RWPE1 (cell line): ENCODE data around the gene RNF26.

Experiments used
- CTCF ChIA-PET: fragments of 350-600 bp; sonication (Branson Sonifier 250); formaldehyde crosslinking; extraction: SDS; loops from one replicate; lab custom pipeline; 2021; lab: Yijun Ruan, JAX
- POLR2A ChIA-PET: fragments of 400-600 bp; formaldehyde crosslinking; extraction: SDS; loops from one replicate; lab custom pipeline; 2020; ENCODE audit warnings: antibody characterized with exemption; ENCODE audit not compliant: low non-redundant PET; lab: Yijun Ruan, JAX
- DNase-seq: peaks from one replicate; pipeline ENCODE4 v3.0.0; 2012; ENCODE audit warnings: low spot score
- H3K27ac ChIP-seq: fragments of 450-650 bp; 2 replicates; pipeline ENCODE4 v1.5.1; 2017
- TF ChIP-seq, protein P1 (sequence below): fragments of 450-650 bp; conservative IDR thresholded peaks from 2 replicates; pipeline ENCODE4 v1.5.1; 2017; ENCODE audit warnings: low read depth, mild to moderate bottlenecking

RNF26 gene

DNA sequence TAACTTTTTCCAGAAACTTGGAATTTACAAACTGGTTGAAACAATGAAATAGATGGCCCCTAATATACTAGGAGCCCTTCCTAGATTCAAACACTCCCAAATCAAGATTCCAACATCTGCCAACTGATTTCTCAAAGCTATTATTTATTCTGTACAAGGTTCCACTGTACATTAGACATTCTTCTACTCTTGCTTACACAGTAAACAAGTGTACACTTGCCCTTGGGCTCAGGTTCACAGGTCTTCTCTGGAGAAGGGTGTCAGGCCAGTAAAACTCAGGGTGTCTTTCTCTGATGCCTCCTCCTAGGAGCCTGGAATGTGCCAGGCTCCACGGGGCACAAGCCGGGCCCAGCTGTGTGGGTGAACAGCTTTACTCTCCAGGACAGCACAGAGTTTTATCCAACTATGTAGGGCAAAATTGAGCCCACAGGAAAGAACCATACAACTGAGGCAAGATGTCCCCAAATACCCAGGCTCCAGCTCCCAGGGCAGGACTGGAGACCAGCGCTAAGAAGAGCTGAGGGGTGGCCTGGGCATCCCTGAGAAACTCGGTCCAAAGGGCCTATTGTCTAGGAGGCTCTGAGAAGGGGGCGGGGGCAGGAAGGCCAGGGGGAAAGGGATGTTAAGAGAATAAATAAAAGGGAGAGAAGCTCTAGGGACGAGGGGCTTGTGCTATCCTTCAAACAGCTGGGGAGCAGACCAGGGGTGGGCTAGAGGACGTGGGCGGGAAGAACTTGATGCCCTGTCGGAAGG is 20.9 kb downstream of the RNF26 start:
- POLR2A ChIA-PET: no interaction called here
- TF ChIP-seq, protein P1, sequence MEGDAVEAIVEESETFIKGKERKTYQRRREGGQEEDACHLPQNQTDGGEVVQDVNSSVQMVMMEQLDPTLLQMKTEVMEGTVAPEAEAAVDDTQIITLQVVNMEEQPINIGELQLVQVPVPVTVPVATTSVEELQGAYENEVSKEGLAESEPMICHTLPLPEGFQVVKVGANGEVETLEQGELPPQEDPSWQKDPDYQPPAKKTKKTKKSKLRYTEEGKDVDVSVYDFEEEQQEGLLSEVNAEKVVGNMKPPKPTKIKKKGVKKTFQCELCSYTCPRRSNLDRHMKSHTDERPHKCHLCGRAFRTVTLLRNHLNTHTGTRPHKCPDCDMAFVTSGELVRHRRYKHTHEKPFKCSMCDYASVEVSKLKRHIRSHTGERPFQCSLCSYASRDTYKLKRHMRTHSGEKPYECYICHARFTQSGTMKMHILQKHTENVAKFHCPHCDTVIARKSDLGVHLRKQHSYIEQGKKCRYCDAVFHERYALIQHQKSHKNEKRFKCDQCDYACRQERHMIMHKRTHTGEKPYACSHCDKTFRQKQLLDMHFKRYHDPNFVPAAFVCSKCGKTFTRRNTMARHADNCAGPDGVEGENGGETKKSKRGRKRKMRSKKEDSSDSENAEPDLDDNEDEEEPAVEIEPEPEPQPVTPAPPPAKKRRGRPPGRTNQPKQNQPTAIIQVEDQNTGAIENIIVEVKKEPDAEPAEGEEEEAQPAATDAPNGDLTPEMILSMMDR: no peak
- H3K27ac ChIP-seq: peak overlapping the region; percentile 75
- CTCF ChIA-PET: interaction anchor here (0.6 to 4.4 kb wide), 15 partner anchors 9 to 285 kb away, joined by 3 to 77 read pairs (median 8); partner anchors contain the start of genes MFRP and USP2
- DNase-seq: no peak

DNA sequence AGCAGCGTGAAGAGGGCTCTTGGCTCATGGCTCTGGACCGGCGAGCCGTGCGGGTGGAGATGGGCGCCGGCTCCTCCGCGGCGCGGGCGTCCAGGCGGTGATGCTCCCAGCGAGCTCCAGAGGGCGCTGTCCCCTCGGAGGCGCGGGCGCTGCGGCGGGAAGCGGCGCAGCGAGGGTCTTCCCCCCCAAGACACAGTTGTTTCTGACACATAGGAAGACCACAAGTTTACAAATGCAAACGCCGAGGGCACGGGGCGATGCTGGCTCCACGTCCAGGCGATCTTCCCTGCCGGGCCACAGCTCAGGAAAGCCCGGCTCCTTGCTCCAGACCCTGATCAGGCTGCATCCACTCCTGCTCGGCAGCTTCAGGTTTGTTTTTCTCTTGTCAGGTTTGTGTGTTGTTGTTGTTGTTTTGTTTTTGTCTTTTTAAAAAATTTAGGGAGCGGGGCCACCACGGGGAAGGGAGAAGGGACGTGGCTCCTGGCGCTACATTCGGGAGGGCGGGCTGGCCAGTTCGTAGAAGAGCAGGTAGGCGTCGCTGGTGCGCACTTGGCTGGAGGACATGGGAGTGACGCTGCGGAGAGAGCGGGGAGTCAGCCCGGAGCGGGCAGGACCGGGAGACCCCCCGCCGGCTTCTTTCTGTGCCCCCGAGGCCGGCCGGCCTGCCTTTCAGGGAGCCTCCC is 22.2 kb downstream of the RNF26 start:
- ChIA-PET CTCF (interaction anchor here (0.5 to 4.4 kb wide), 25 partner anchors 8 to 752 kb away, joined by 3 to 77 read pairs (median 5); partner anchors contain the start of genes MFRP and USP2), POLR2A (no interaction called here)
- TF ChIP-seq, protein P1: peak; percentile 96
- H3K27ac ChIP-seq: peak overlapping the region; percentile 75
- DNase-seq: no peak

DNA sequence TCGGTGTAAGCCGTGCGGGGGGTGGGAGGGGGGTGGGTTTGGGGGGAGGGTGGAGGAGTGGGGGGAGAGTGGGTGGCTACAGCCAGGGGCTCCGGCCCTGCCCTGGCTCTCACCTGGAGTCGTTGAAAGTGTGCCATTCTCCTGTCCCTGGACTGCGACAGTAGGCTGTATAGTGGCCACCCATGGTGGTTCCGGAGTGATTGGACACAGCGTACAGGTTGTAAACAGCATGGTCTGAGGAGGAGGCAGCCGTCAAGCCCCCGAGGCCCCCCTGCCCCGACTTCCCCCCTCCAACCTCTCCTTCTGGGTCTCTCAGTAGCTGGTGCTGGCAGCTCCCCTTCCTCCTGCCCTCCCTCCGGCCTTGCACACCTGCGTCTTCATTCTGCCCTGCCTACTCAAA is 22.7 kb downstream of the RNF26 start:
- ChIA-PET CTCF (interaction anchor here (0.5 to 4.4 kb wide), 16 partner anchors 7 to 302 kb away, joined by 3 to 77 read pairs (median 8); partner anchors contain the start of genes MFRP and USP2), POLR2A (no interaction called here)
- no peak for DNase-seq
- no peak overlapping the region for H3K27ac ChIP-seq
- TF ChIP-seq, protein P1: no peak

DNA sequence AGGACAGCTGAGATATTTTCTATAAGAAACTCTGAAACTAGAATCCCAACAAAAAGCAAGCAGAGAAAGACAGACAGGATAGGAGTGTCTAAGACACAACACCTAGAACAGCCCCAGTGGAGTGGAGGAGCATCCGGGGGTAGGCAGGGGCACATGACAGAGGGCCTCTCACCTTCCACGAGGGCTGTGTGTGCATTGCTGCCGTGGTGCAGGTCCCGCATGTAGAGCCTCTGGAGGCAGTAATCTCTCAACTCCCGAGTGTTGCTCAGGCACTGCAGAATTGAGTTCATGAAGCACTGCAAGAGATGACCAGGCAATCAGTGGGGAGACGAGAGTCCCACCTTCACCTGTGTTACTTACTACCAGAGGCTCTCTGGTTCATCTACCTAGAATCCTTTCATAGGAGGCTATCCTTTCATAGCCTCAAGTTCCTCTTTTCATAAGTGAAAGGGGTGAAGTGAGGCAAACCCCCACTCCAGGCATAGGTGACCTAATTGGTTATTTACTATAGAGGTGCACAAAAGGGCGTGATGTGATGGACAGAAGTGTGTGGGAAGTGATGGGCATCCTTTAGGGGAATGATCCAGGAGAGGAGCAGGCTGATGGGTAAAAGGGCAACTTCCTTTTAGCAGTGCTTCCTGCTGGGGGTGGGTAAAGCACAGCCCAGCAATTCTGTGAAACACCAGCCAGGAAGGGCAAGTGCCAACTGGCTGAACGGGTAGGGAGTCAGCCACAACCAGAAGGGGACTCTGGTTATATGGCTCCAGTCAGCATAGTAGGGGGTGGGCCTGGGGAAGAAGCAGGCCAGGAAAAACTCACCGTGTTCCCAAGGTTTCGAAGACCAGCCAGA is 25.3 kb downstream of the RNF26 start:
- TF ChIP-seq, protein P1: no peak
- CTCF ChIA-PET: interaction anchor here (4.4 kb wide), 1 partner anchor 15 kb away, joined by 77 read pairs; no protein-coding TSS in a partner anchor
- POLR2A ChIA-PET: no interaction called here
- H3K27ac ChIP-seq: peak overlapping the region; percentile 100
- DNase-seq: no peak

DNA sequence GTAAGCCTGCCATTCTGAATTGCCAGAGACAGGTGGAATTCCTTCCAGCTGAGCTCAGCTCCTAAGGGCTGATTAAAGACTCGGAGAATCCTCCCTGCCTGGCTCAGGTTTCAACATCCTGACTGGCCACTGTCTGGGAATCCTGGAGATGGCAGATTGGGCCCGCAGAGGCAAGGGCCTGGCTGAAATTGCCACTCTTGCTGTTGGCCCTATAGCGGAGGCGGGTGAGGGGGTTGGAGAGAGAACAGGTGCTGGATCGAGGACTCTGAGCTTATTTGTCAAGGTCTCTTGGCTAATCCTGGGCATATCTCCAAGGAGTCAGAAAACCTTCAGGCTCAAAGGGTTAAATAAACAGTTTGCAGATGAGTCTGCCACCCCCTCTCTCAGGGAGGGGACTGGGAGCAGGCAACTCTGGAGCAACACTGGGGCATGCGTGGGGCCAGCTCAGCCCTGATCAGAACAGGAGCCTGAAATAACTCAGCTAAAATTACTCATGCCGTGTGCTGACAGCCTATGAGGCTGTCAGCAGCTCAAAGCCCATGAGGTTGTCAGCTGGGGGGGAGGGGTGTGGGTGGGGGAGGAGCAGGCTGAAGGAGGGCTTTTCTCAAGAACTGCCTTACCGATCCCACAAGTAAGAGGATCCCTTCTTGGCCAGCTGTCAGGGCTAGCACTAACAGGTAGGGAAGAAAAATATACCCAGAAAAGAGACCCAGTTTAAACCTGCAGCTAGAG is 26.9 kb downstream of the RNF26 start:
- peak overlapping the region; percentile 100 for H3K27ac ChIP-seq
- POLR2A ChIA-PET: no interaction called here
- TF ChIP-seq, protein P1: no peak
- peak; percentile 89 for DNase-seq
- CTCF ChIA-PET: interaction anchor here (0.6 to 2.6 kb wide), 7 partner anchors 10 to 345 kb away, joined by 3 to 14 read pairs (median 8); partner anchors contain the start of genes C1QTNF5 and USP2
